ENCODE data around the gene TBC1D23.

DNA sequence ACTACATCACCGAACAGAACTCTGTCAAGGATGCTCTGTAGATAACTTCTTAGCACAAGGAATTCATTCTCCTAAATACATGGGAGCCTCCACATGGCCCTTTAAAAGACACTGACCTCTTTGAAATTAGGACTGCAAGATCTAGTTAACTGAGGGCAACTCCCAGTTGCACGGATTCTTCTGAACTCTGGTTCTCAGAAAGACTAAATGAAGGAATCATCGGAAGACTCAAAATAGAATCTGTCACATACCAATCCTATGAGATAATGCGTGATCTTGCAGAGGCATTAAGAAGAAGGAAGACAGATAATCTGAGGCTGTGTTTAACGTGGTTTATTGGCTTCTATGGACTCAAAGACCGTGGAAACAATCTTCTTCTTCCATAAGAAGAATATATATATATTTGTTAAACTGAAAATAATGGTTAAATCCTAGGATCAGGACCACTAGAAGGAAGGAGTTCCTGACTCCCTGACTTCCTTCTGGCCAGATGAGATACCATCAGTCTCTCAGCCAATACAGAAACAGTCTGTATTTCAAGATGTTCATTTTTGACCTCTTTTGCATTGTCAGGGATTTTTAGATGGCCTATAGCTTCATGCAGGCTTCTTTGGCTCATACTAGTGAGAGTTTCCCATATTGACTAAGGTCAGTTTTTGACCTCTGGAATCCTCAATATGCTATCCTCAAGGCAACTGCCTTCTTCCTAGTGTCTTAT, 33.9 kb upstream of the TBC1D23 start:
- TF ChIP-seq, protein P1, sequence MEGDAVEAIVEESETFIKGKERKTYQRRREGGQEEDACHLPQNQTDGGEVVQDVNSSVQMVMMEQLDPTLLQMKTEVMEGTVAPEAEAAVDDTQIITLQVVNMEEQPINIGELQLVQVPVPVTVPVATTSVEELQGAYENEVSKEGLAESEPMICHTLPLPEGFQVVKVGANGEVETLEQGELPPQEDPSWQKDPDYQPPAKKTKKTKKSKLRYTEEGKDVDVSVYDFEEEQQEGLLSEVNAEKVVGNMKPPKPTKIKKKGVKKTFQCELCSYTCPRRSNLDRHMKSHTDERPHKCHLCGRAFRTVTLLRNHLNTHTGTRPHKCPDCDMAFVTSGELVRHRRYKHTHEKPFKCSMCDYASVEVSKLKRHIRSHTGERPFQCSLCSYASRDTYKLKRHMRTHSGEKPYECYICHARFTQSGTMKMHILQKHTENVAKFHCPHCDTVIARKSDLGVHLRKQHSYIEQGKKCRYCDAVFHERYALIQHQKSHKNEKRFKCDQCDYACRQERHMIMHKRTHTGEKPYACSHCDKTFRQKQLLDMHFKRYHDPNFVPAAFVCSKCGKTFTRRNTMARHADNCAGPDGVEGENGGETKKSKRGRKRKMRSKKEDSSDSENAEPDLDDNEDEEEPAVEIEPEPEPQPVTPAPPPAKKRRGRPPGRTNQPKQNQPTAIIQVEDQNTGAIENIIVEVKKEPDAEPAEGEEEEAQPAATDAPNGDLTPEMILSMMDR (IDR thresholded peaks at IDR 0.05 in 8 of 11, conservative IDR thresholded peaks at IDR 0.05 in 3 of 11) = no peak
- TF ChIP-seq POLR2AphosphoS5 (IDR thresholded peaks at IDR 0.05) (no peak), POLR2A (IDR thresholded peaks at IDR 0.05) (no peak)
